ENCODE results near the gene MAB21L3.

DNA sequence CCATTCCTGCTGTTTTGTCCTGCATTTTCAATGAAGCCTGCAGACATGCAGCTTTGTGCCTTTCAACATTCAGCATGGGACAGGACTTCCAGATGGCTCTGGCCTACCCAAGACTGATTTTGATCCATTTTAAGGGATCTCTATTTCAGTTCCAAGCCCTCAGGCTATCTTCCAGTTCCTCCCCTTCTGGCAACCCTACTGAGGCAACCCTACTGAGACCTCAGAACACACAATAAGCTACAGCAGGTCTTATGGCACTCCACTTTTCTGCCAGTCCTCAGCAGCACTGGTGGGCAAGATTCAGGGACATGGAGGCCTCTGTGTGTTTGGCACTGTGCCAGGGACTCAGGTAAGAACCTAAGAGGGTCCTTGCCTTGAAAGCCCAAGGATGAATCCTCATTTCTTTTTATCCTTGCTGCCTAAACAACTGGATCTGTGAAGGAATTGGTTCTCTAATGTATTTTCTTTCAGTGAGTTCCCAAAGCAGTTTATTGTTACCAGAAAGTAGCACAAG is 50.7 kb downstream of the MAB21L3 start:
- TF ChIP-seq, protein P1, sequence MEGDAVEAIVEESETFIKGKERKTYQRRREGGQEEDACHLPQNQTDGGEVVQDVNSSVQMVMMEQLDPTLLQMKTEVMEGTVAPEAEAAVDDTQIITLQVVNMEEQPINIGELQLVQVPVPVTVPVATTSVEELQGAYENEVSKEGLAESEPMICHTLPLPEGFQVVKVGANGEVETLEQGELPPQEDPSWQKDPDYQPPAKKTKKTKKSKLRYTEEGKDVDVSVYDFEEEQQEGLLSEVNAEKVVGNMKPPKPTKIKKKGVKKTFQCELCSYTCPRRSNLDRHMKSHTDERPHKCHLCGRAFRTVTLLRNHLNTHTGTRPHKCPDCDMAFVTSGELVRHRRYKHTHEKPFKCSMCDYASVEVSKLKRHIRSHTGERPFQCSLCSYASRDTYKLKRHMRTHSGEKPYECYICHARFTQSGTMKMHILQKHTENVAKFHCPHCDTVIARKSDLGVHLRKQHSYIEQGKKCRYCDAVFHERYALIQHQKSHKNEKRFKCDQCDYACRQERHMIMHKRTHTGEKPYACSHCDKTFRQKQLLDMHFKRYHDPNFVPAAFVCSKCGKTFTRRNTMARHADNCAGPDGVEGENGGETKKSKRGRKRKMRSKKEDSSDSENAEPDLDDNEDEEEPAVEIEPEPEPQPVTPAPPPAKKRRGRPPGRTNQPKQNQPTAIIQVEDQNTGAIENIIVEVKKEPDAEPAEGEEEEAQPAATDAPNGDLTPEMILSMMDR (IDR thresholded peaks at IDR 0.05): no peak
- TF ChIP-seq POLR2A (IDR thresholded peaks at IDR 0.05): no peak

Data from heart left ventricle (tissue), 13 donors.